ENCODE results near the gene FMN1.

The FMN1 gene

GRCh38 chr15:32794973-32795372, 399.5 kb downstream of the FMN1 start:
- no peak for DNase-seq

GRCh38 chr15:32792436-32792835, 402.1 kb downstream of the FMN1 start:
- no peak for DNase-seq

DNA sequence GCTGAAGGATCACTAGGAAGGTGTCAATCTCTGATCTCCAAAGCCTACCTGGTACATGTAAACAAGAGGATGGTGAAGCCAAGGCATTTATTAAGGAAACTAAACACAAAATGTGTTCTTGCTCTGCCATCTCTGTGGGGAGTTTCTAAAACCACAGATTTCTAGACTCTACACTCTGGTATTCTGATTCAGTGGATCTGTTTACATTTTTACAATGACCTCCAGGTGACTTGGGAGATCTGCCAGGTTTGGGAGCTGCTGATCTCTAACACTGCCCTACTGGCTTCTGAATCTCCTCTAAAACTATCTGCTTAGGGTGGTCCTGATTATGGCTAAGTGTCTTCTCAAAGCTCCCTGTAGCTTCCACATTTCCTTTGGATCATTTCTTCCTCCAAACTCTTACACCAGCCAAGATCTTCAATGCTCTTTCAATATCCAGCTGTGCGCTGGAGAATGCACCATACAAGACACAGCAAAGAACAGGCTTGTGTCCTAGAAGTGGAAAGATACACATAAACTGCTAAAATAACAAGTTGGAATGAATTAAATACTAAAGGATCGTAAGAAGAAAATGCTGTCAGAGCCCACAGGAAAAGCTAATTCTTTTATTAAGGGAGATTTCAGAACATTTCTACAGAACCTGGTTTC, 404.0 kb downstream of the FMN1 start:
- no peak for DNase-seq

DNA sequence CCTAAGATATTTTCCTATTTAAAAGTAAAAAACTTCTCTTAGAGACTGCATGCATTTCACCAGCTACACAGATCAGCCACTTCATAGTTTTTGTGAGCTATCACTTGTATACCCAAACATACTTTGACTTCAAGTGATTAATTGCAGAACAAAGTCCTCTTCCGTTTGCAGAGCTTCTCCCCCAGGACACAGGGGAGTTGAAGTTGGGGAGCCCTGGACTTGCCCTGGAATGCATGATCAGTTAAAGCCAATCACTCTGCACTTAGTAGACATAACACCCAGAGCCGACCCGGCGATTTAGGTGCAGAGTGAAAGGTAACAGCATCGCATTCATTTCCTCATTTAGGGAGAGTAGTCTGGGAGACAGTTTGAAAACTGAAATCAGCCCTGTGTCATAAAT, 406.6 kb downstream of the FMN1 start:
- DNase-seq: no peak

- DNase-seq: no peak
Observed at GRCh38 chr15:32786906-32787305, 407.6 kb downstream of the FMN1 start.

DNA sequence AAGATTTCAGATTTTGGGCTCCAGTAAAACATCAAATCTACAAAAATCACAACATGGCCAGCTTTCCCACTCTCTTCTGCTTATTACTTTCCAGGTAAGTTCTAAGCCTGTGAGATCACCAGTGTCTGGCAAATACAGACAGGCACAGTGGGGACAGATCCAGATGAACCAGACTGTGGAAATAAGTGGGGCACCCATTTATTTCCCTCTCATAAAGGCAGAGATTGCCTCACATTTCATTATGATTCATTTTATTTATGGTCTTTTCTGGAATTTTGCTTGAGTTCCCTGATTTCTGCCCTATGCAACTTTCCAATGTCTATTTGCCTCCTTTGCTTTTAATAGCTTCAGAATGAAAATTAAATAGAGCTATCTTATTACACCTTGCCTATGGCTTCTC, 409.9 kb downstream of the FMN1 start:
- DNase-seq: no peak

- no peak for DNase-seq
Observed at GRCh38 chr15:32781781-32782180, 412.7 kb downstream of the FMN1 start.

- no peak for DNase-seq
Observed at GRCh38 chr15:32778391-32779176, 415.9 kb downstream of the FMN1 start.

- no peak for DNase-seq
Observed at GRCh38 chr15:32775103-32775502, 419.4 kb downstream of the FMN1 start.

DNA sequence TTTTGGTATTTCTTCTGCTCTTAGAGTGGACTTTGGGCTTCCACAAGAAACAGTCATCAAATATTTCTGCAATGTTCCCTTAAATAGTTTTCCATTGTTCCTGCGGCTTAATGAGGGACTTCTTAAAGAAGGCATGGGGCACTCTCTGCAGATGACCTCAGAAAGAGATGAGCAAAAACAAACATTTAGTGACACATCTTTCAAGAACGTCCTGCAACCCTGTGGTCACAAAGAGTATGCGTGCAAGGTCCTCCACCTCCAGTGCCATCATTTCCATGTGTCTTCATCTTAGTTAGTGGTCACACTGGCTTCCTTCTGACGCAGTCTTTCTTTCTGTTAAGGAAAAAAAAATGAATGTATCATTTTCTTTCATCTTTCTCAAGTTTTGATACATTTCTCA, 420.5 kb downstream of the FMN1 start:
- DNase-seq: no peak

DNA sequence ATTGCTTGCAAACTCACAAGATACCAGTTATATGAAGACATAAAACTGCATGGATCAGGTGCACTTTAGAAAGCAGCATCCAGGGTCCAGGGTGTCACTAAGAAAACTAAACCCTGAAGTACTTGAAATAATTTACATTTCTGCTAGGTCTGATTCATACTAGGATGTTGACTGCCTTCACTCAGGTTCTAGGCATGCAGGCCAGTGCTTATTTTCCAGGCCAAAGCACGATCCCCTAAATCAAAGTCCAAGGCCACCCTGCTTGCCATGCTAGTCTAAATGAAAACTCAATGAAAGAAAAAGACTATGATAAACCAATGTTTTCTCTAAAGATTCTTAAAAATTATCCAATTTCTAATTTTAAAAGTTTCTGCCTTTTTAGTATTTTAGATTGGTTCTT, 427.3 kb downstream of the FMN1 start:
- no peak for DNase-seq

- no peak for DNase-seq
Observed at GRCh38 chr15:32766101-32766500, 428.4 kb downstream of the FMN1 start.

DNA sequence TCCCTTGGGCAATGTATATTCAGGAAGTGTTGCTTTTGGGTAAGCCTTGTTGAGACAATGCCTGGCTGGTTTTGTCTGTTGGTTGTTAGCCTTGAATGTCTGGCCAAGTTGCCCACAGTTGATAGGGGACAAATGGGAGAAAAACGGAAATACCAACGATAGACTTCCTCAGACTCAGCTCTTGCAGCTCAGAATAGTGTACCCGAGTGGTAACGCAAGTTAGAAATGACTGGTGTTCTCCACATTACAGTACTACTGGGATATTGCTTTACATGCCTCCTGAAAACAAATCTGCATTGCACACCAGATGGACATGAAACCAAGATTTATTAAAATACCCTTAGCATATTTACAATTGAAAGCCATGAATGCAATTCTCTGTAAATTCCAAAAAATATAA, 429.3 kb downstream of the FMN1 start:
- DNase-seq: no peak

DNA sequence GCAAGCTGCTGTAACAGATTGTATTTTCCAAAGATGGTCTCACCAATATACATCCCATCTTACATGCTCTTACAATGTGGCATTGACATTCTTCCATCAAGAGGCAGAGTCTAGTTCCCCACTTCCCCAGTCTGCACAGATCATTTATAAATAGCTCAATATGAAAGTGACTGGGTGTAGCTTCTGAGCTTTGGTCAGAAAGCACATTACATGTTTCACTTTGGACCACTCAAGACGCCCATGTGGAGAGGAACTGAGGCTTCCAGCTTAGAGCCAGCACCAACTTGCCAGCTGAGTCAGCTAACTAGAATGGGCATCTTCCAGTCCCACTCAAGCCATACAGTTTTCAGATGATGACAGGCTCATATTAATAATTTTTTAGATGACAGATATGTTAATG, 431.2 kb downstream of the FMN1 start:
- DNase-seq: no peak

DNA sequence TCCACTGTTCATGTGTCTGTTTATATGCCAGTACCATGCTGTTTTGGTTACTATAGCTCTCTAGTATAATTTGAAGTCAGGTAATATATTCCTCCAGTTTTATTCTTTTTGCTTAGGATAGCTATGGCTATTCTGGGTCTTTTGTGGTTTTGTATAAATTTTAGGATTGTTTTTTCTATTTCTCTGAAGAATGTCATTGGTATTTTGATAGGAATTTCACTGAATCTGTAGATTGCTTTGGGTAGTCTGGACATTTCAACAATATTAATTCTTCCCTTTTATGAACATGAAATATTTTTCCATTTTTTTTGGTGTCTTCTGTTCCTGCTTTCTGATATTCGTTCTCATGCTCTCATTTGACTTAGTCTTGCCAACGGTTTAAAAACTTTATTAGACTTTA, 437.1 kb downstream of the FMN1 start:
- no peak for DNase-seq

DNA sequence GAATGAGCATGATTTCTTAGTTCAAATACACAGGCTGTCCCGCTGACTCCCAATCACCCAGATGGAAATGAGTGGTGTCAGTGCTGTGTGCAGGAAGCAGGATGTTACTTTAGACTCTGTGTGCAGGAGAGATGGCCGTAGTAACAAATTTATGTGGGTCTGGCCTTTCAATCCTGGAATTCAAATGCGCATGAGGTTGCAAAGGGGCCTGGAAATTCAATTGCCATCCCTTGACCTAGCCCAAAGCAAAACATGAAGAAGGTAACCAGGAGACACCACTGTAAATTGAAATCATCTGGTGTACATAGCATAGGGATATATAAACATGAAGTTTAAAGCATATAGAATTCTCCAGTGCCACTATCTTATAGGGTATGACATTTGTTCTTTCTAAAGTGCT, 443.5 kb downstream of the FMN1 start:
- DNase-seq: no peak

DNA sequence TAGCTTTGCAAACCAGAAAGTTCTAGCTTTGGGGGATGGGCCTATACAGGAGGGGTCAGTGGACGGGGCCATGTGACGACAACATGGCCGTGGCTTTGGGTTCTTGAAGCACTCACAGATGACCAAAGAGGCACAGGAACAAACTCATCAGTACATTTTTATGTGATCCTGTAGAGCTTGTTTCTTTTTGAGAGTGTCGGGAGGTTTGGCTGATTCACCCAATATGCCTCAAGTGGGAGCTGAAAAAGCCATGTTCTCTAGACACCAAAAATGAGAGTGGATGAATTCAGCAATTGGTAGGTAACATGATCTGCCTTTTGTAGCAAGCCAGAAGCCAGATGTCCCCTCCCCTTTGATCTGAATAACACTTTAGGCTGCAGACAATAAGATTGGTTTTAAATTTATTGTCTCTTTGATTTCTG, 446.6 kb downstream of the FMN1 start:
- DNase-seq: no peak

GRCh38 chr15:32746116-32746857, 448.2 kb downstream of the FMN1 start:
- DNase-seq: no peak

DNA sequence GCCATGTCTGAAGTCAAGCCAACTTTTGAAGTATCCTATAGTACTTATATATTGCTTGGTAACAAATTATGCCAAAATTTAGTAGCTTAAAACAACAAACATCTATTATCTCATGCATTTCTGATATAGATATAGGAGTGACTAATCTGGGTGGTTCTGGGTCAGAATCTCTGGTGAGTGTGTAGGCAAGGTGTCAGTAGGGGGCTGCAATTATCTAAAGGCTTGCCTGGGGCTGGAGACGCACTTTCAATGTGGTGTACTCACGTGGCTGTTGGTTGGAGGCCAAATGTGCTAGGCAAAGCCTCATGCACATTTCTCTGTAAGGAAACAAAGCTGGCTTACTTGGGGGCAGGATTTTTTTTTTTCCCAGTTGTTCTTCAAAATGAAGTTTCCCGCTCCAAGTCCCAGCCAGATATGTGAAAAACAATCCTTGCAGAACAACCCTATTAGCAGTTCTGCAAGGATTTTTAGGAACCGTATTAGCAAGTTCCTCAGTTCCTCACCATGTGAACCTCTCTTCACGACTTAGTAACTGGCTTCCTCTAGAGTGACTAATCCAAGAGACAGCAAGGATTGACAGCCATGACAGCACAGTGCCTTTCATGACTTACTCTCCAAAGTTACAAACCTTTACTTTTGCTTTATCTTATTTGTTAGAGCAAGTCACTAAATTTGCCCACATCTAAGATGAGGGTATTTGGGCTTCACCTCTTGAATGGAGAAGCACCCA, 450.9 kb downstream of the FMN1 start:
- DNase-seq: no peak

DNA sequence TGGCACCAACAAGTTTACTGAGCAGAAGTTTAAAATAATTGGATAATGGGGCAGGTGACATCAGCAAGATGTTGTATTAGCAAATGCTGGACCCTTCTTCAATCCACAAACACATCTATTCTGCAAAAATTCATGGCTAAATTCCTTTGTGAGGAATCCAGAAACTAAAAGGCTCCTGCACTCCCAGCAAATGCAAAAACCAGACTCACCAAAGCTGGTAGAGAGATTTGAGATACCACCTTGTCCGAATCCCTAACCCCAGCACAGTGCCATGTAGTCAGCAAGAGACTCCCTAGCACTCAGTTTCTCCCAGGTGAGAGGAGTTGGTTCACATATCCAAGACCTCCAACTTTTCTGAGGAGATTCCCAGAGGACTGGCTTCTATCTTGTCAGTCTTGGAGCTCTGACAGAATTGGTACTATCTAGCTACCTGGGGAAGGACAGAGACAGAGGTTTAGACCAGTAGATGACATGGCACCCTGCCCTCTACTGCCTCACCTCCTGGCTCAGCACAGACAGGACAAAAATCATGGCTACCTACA, 454.9 kb downstream of the FMN1 start:
- no peak for DNase-seq

DNA sequence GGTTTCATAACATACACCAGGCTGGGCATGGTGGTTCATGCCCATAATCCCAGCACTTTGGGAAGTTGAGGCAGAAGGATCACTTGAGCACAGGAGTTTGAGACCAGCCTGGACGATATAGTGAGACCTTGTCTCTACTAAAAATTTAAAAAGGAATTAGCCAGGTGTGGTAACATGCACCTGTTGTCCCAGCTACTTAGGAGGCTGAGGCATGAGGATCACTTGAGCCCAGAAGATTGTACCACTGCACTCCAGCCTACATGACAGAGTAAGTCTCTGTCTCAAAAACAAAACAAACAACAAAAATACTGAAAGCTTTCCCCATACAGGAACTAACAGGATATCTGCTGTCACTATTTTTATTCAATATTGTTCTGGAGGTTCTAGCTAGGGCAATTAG, 455.8 kb downstream of the FMN1 start:
- no peak for DNase-seq

DNA sequence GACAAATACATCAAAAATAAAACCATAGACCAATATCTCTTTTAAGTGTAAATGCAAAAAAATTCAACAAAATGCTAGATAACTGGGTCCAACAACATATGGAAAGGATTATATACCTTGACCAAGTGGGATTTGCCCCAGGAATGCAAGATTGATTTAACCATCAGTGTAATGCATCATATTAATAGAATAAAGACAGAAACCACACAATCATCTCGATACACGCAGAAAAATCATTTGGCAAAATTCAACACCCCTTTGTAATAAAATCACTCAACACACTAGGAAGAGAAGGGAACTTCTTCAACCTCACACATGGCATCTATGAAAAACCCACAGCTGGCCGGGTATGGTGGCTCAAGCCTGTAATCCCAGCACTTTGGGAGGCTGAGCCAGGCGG, 457.2 kb downstream of the FMN1 start:
- DNase-seq: no peak

DNA sequence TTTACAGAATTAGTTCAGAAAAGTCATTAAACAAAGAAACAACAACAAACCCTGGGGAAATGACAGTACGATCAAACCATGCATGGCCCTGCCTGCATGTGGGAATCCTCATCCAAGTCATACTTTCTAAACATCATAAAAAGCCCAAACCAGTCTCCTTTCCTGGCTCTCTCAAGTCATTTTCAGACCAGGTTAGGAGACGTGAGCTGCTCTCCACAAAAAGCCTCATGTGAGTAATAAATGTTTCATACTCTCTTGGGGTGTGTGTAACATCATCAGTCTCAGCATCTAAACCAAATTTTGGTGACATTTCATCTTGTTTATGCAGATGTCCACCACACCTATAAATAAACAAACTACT, 457.8 kb downstream of the FMN1 start:
- DNase-seq: no peak
